ENCODE data around the gene SPEM1. TPM values are rescaled to one million over a fixed set of nuclear protein-coding genes. Genes with fewer than 3 reads are reported as not detected.

The SPEM1 gene
- total and polyA plus RNA-seq, 2 of the 13 experiments (the other 11 are each of a cell fraction or from before 2014, with no cell fraction given): not detected

DNA sequence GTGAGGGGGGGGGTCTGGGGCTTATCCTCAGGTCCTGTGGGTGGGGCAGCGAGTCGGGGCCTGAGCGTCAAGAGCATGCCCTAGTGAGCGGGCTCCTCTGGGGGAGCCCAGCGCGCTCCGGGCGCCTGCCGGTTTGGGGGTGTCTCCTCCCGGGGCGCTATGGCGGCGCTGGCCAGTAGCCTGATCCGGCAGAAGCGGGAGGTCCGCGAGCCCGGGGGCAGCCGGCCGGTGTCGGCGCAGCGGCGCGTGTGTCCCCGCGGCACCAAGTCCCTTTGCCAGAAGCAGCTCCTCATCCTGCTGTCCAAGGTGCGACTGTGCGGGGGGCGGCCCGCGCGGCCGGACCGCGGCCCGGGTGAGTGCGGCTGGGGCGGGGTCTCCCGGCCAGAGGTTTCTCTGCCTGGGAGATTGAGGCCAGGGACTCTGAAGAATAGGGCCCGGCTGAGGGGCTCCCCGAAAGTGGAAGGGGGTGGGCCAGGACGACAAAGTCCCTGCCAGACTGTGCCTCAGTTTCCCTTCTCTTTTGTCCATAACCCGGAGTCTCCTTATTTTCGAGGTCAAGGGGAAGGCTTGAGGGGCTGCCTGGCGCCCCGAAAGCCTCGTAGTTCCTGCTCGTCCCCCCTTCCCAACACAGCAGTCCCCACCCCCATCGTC, 19.5 kb downstream of the SPEM1 start, which contains the start of gene FGF11:
FGF11 (plus strand) TSS at position 51 of the 651 bp plus-strand sequence; CDS start at position 160, 109 bp downstream.
- Histone ChIP-seq H4K20me1 (ENCODE audit: insufficient read depth, low read length) (no peaks in the 10 kb centered on the region), H2AFZ (ENCODE audit: low read length) (no peak within 1 kb of the TSS), H3K4me3 (replicated peaks in 1 of 3; ENCODE audit: insufficient read depth in 1 of 3, low read depth in 2 of 3, low read length in 3 of 3) (peak within 1 kb of the TSS; percentile 60 to 80 (median 73)), H3K9ac (ENCODE audit: insufficient read depth, low read depth, low read length) (peak within 1 kb of the TSS; percentile 68), H3K36me3 (replicated peaks in 1 of 2; ENCODE audit: control insufficient read depth in 1 of 2, insufficient read depth in 2 of 2, low read length in 2 of 2) (no peaks in the 10 kb centered on the region), H3K9me3 (ENCODE audit: low read length) (no peaks in the 10 kb centered on the region), H3K4me2 (ENCODE audit: low read depth, low read length) (peak within 1 kb of the TSS; percentile 94), H3K27ac (ENCODE audit: extremely low read length, insufficient read depth, low read length) (peak within 1 kb of the TSS; percentile 36), H3K27me3 (ENCODE audit: control insufficient read depth in 1 of 2, insufficient read depth in 2 of 2, low read length in 2 of 2) (peaks cover 6 to 27% of the 10 kb centered on the region in 2 experiments; a peak in 4 of 5 replicates), H3K4me1 (ENCODE audit: insufficient read depth, low read length) (peaks cover 60% of the 10 kb centered on the region), H3K79me2 (ENCODE audit: insufficient read depth, low read length) (no peaks in the 10 kb centered on the region)
- ChIA-PET CTCF (ENCODE audit: low intra/inter-chr PET ratio, low total read pairs) (no interaction called here), POLR2A (interaction anchor here (1.2 to 2.8 kb wide), 3 partner anchors 36 to 110 kb away, joined by 3 to 21 read pairs (median 7); partner anchors contain the start of genes NEURL4 and TMEM256)
- FAIRE-seq (no peak), DNase-seq (ENCODE audit: low spot score) (no peak), ATAC-seq (peak; percentile 8; the same call in 2 of the 3 replicates)
- no TSS peak for BruUV-seq (replicated peaks)
- intact Hi-C loops (cut with micrococcal nuclease; ENCODE audit: unreplicated experiment): no loop called here
- in situ Hi-C loops (cut with HindIII; ENCODE audit: extremely low pct_ligation_motif_present, low pct_unique_long_range_greater_than_20kb): loop anchor here (5.0 kb wide), 2 partner anchors 38 to 82 kb away; partner anchors contain the start of genes TMEM95 and ZBTB4
- 0% methylated on average over 8 of the region's 50 CpGs for WGBS (ENCODE audit: low lambda C conversion rate)
- no peak for TF ChIP-seq TEAD2 (CRISPR knock-in tag; IDR thresholded peaks at IDR 0.05)
- 0 out of 2 replicates have a peak, but pooled peaks have one; percentile 22 for TF ChIP-seq HOXA3 (CRISPR knock-in tag; IDR thresholded peaks at IDR 0.05)
- TF ChIP-seq MYC (CRISPR knock-in tag; IDR thresholded peaks at IDR 0.05; ENCODE audit: borderline replicate concordance): peak; percentile 39; the same call in 1 of the 2 replicates
- TF ChIP-seq CEBPB (IDR thresholded peaks at IDR 0.05; ENCODE audit: borderline replicate concordance, low read depth, low read length): no peak
- TF ChIP-seq, protein P1, sequence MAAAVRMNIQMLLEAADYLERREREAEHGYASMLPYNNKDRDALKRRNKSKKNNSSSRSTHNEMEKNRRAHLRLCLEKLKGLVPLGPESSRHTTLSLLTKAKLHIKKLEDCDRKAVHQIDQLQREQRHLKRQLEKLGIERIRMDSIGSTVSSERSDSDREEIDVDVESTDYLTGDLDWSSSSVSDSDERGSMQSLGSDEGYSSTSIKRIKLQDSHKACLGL (CRISPR knock-in tag; IDR thresholded peaks at IDR 0.05): no peak
- TF ChIP-seq, protein P2, sequence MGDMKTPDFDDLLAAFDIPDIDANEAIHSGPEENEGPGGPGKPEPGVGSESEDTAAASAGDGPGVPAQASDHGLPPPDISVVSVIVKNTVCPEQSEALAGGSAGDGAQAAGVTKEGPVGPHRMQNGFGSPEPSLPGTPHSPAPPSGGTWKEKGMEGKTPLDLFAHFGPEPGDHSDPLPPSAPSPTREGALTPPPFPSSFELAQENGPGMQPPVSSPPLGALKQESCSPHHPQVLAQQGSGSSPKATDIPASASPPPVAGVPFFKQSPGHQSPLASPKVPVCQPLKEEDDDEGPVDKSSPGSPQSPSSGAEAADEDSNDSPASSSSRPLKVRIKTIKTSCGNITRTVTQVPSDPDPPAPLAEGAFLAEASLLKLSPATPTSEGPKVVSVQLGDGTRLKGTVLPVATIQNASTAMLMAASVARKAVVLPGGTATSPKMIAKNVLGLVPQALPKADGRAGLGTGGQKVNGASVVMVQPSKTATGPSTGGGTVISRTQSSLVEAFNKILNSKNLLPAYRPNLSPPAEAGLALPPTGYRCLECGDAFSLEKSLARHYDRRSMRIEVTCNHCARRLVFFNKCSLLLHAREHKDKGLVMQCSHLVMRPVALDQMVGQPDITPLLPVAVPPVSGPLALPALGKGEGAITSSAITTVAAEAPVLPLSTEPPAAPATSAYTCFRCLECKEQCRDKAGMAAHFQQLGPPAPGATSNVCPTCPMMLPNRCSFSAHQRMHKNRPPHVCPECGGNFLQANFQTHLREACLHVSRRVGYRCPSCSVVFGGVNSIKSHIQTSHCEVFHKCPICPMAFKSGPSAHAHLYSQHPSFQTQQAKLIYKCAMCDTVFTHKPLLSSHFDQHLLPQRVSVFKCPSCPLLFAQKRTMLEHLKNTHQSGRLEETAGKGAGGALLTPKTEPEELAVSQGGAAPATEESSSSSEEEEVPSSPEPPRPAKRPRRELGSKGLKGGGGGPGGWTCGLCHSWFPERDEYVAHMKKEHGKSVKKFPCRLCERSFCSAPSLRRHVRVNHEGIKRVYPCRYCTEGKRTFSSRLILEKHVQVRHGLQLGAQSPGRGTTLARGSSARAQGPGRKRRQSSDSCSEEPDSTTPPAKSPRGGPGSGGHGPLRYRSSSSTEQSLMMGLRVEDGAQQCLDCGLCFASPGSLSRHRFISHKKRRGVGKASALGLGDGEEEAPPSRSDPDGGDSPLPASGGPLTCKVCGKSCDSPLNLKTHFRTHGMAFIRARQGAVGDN (CRISPR knock-in tag; IDR thresholded peaks at IDR 0.05): peak; percentile 59
- TF ChIP-seq PITX1 (CRISPR knock-in tag; IDR thresholded peaks at IDR 0.05): 0 out of 2 replicates have a peak, but pooled peaks have one; percentile 17
- peak; percentile 37 for TF ChIP-seq HNRNPK (IDR thresholded peaks at IDR 0.05; ENCODE audit: low read depth, low read length, poor library complexity, severe bottlenecking)
- TF ChIP-seq BORCS8-MEF2B (CRISPR knock-in tag; IDR thresholded peaks at IDR 0.05): 0 out of 2 replicates have a peak, but pooled peaks have one; percentile 32
- peak; percentile 31; the same call in 1 of the 2 replicates for TF ChIP-seq GABPB1 (CRISPR knock-in tag; IDR thresholded peaks at IDR 0.05)
- 0 out of 2 replicates have a peak, but pooled peaks have one; percentile 20 for TF ChIP-seq ZNF772 (CRISPR knock-in tag; IDR thresholded peaks at IDR 0.05)
- TF ChIP-seq POLR2G (IDR thresholded peaks at IDR 0.05; ENCODE audit: low read depth, low read length): peak; percentile 71
- no peak for TF ChIP-seq PLRG1 (conservative IDR thresholded peaks at IDR 0.05)
- 0 out of 2 replicates have a peak, but pooled peaks have one; percentile 44 for TF ChIP-seq WIZ (CRISPR knock-in tag; IDR thresholded peaks at IDR 0.05)
- TF ChIP-seq, protein P3, sequence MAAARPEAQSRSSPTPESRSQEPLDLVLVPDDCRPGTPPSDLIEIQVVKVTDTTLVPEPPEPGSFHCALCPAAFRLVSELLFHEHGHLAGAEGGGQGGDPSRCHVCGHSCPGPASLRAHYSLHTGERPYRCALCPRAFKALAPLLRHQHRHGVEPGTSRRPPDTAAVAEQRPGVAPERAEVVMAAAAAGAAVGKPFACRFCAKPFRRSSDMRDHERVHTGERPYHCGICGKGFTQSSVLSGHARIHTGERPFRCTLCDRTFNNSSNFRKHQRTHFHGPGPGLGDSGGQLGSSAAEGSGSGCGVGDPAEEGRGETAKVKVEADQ (CRISPR knock-in tag; IDR thresholded peaks at IDR 0.05; ENCODE audit: borderline replicate concordance): peak; percentile 49; the same call in 1 of the 2 replicates
- no peak for TF ChIP-seq ZNF572 (CRISPR knock-in tag; IDR thresholded peaks at IDR 0.05)
- 0 out of 2 replicates have a peak, but pooled peaks have one; percentile 14 for TF ChIP-seq SPEN (CRISPR knock-in tag; IDR thresholded peaks at IDR 0.05; ENCODE audit: low read depth)
- no peak for TF ChIP-seq MLLT10 (CRISPR knock-in tag; IDR thresholded peaks at IDR 0.05)
